Cardiac fibroblast (primary cell): ENCODE data around the gene C1orf94.

Source experiments
- DNase-seq, 2 donors: peaks; one replicate each; pipeline versions ENCODE4 v3.0.0 to v3.0.0-alpha.2; 2010; ENCODE audit warnings: low read depth in 2 of 2
- H3K4me3 ChIP-seq, 2 donors: replicated peaks in 1 of 2; 1 replicate in 1 of 2; 2 replicates in 1 of 2; pipeline ENCODE4 v1.5.1; 2011; ENCODE audit warnings: low read depth in 2 of 2, low read length in 2 of 2, mild to moderate bottlenecking in 2 of 2, moderate library complexity in 1 of 2
- TF ChIP-seq, protein P1 (sequence below): IDR thresholded peaks from one replicate; pipeline ENCODE4 v1.5.1; 2011; ENCODE audit warnings: low read depth, mild to moderate bottlenecking, low read length, inconsistent platforms

The C1orf94 gene

GRCh38 chr1:34131396-34132160 is 45.1 kb upstream of the C1orf94 start:
- DNase-seq, result no peak
- TF ChIP-seq, protein P1, sequence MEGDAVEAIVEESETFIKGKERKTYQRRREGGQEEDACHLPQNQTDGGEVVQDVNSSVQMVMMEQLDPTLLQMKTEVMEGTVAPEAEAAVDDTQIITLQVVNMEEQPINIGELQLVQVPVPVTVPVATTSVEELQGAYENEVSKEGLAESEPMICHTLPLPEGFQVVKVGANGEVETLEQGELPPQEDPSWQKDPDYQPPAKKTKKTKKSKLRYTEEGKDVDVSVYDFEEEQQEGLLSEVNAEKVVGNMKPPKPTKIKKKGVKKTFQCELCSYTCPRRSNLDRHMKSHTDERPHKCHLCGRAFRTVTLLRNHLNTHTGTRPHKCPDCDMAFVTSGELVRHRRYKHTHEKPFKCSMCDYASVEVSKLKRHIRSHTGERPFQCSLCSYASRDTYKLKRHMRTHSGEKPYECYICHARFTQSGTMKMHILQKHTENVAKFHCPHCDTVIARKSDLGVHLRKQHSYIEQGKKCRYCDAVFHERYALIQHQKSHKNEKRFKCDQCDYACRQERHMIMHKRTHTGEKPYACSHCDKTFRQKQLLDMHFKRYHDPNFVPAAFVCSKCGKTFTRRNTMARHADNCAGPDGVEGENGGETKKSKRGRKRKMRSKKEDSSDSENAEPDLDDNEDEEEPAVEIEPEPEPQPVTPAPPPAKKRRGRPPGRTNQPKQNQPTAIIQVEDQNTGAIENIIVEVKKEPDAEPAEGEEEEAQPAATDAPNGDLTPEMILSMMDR, result no peak
- no peak overlapping the region for H3K4me3 ChIP-seq

GRCh38 chr1:34132161-34132420 is 44.6 kb upstream of the C1orf94 start:
- TF ChIP-seq, protein P1, result no peak
- H3K4me3 ChIP-seq, result no peak overlapping the region
- DNase-seq, result no peak

DNA sequence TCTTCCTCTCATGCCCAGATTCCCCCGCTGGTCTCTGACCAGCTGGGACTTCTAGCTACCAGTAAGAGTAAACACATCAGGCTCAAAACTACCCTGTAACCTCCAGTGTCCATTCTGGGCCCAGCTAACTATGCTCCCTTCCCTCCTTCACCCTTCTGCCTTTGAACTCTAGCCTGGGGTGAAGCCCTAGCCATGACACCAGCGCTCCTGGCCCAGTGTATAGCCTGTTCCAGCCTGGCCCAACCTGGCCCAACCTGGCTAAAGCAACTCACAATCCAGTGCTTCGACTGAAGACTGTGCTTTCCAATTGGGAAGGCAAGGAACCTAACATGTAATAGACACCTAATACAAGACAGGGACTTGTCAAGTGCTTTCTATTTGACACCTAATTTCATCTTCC is 39.3 kb upstream of the C1orf94 start:
- no peak overlapping the region for H3K4me3 ChIP-seq
- TF ChIP-seq, protein P1, result no peak
- DNase-seq, result no peak

- H3K4me3 ChIP-seq, result no peak overlapping the region
- DNase-seq, result no peak
- TF ChIP-seq, protein P1, result no peak
These were observed 36.6 kb upstream of the C1orf94 start for GRCh38 chr1:34140011-34140676.

DNA sequence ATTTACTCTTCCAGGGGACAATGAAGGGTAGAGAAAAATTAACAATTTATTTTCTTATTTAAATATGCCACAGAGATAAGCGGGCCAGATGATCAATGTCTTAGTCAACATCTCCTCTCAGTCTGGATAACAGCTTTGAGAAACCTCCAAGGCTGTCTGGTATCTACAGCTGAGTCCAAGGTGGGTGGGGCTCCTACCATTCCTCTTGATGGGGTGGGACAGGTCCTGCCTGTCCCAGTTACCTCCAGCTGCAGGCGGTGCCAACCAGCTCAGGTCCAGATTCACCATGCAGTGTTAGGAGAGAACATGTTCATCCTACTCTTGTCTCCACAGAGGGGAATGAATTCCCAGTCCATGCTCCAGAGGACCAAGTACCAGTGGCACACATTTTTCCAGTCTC is 32.7 kb upstream of the C1orf94 start:
- TF ChIP-seq, protein P1, result no peak
- no peak for DNase-seq
- no peak overlapping the region for H3K4me3 ChIP-seq

GRCh38 chr1:34144766-34145165 is 31.9 kb upstream of the C1orf94 start:
- TF ChIP-seq, protein P1, result no peak
- DNase-seq, result no peak
- H3K4me3 ChIP-seq, result no peak overlapping the region
